HL-60 (cell line): ENCODE measurements around the gene CLASP2.

Experiments used
- GABPA ChIP-seq: IDR thresholded peaks from 2 replicates; pipeline ENCODE4 v1.6.1; 2012; ENCODE audit warnings: low read depth
- POLR2AphosphoS5 ChIP-seq: IDR thresholded peaks from 2 replicates; pipeline ENCODE4 v1.6.1; 2012; ENCODE audit warnings: low read depth
- SPI1 ChIP-seq: IDR thresholded peaks from 2 replicates; pipeline ENCODE4 v1.6.1; 2012; ENCODE audit warnings: low read depth, mild to moderate bottlenecking, borderline replicate concordance
- TF ChIP-seq, protein P1 (sequence below): IDR thresholded peaks from one replicate; pipeline ENCODE4 v1.5.1; 2011; ENCODE audit warnings: low read length, control low read depth, inconsistent platforms; ENCODE audit not compliant: insufficient read depth
- TF ChIP-seq, protein P2 (sequence below): IDR thresholded peaks from 2 replicates; pipeline ENCODE4 v1.6.1; 2012; ENCODE audit warnings: low read depth; ENCODE audit not compliant: insufficient replicate concordance

DNA sequence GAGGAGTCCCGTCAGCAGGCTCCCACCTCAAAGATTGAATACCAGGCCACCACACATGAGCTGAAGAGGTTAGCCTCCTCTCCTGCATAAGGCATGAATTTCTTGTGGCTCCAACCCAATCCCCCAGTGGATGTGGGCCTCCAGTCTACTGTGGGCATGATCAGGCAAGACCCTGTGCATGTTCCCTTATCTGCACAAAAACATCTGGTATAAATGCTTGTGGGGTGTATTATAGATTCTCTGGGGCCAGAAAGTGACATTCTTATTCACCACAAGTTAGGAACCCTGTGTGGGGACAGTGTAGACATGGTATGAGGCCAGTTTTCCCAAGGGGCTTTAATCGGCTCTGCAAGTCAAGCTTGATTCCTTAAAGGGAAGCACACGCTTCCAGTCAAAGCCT, 259.6 kb downstream of the CLASP2 start:
- no peak for TF ChIP-seq GABPA
- TF ChIP-seq, protein P1, sequence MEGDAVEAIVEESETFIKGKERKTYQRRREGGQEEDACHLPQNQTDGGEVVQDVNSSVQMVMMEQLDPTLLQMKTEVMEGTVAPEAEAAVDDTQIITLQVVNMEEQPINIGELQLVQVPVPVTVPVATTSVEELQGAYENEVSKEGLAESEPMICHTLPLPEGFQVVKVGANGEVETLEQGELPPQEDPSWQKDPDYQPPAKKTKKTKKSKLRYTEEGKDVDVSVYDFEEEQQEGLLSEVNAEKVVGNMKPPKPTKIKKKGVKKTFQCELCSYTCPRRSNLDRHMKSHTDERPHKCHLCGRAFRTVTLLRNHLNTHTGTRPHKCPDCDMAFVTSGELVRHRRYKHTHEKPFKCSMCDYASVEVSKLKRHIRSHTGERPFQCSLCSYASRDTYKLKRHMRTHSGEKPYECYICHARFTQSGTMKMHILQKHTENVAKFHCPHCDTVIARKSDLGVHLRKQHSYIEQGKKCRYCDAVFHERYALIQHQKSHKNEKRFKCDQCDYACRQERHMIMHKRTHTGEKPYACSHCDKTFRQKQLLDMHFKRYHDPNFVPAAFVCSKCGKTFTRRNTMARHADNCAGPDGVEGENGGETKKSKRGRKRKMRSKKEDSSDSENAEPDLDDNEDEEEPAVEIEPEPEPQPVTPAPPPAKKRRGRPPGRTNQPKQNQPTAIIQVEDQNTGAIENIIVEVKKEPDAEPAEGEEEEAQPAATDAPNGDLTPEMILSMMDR, result no peak
- TF ChIP-seq POLR2AphosphoS5, result no peak
- TF ChIP-seq SPI1, result no peak
- TF ChIP-seq, protein P2, sequence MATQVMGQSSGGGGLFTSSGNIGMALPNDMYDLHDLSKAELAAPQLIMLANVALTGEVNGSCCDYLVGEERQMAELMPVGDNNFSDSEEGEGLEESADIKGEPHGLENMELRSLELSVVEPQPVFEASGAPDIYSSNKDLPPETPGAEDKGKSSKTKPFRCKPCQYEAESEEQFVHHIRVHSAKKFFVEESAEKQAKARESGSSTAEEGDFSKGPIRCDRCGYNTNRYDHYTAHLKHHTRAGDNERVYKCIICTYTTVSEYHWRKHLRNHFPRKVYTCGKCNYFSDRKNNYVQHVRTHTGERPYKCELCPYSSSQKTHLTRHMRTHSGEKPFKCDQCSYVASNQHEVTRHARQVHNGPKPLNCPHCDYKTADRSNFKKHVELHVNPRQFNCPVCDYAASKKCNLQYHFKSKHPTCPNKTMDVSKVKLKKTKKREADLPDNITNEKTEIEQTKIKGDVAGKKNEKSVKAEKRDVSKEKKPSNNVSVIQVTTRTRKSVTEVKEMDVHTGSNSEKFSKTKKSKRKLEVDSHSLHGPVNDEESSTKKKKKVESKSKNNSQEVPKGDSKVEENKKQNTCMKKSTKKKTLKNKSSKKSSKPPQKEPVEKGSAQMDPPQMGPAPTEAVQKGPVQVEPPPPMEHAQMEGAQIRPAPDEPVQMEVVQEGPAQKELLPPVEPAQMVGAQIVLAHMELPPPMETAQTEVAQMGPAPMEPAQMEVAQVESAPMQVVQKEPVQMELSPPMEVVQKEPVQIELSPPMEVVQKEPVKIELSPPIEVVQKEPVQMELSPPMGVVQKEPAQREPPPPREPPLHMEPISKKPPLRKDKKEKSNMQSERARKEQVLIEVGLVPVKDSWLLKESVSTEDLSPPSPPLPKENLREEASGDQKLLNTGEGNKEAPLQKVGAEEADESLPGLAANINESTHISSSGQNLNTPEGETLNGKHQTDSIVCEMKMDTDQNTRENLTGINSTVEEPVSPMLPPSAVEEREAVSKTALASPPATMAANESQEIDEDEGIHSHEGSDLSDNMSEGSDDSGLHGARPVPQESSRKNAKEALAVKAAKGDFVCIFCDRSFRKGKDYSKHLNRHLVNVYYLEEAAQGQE, result no peak
